Measurements from ENCODE around the gene ADAMTS17.

DNA sequence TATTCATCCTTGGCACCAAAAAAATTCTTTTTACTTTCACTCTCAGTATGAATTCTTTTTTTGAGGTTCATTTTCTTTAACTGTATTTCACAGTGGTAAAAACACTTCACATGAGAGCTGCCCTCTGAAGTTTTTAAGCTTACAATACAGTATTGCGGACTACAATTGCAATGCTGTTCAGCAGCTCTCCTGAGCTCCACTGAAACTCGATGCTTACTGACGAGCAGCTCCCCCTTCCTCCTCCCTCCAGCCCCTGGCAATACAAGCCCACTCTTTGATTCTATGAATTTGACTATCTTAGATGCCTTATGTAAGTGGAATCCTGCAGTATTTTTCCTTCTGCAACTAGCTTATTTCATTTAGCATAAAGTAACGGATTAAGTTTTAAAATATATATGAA lies 183.4 kb downstream of the ADAMTS17 start:
- TF ChIP-seq, protein P1, sequence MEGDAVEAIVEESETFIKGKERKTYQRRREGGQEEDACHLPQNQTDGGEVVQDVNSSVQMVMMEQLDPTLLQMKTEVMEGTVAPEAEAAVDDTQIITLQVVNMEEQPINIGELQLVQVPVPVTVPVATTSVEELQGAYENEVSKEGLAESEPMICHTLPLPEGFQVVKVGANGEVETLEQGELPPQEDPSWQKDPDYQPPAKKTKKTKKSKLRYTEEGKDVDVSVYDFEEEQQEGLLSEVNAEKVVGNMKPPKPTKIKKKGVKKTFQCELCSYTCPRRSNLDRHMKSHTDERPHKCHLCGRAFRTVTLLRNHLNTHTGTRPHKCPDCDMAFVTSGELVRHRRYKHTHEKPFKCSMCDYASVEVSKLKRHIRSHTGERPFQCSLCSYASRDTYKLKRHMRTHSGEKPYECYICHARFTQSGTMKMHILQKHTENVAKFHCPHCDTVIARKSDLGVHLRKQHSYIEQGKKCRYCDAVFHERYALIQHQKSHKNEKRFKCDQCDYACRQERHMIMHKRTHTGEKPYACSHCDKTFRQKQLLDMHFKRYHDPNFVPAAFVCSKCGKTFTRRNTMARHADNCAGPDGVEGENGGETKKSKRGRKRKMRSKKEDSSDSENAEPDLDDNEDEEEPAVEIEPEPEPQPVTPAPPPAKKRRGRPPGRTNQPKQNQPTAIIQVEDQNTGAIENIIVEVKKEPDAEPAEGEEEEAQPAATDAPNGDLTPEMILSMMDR (IDR thresholded peaks at IDR 0.05): no peak
- TF ChIP-seq POLR2AphosphoS5 (IDR thresholded peaks at IDR 0.05; ENCODE audit: low read depth, low read length) (no peak), SIN3A (IDR thresholded peaks at IDR 0.05; ENCODE audit: borderline replicate concordance, insufficient read depth, low read depth, low read length) (no peak), TCF7L2 (IDR thresholded peaks at IDR 0.05; ENCODE audit: low read depth, low read length) (no peak)
- TF ChIP-seq, protein P2, sequence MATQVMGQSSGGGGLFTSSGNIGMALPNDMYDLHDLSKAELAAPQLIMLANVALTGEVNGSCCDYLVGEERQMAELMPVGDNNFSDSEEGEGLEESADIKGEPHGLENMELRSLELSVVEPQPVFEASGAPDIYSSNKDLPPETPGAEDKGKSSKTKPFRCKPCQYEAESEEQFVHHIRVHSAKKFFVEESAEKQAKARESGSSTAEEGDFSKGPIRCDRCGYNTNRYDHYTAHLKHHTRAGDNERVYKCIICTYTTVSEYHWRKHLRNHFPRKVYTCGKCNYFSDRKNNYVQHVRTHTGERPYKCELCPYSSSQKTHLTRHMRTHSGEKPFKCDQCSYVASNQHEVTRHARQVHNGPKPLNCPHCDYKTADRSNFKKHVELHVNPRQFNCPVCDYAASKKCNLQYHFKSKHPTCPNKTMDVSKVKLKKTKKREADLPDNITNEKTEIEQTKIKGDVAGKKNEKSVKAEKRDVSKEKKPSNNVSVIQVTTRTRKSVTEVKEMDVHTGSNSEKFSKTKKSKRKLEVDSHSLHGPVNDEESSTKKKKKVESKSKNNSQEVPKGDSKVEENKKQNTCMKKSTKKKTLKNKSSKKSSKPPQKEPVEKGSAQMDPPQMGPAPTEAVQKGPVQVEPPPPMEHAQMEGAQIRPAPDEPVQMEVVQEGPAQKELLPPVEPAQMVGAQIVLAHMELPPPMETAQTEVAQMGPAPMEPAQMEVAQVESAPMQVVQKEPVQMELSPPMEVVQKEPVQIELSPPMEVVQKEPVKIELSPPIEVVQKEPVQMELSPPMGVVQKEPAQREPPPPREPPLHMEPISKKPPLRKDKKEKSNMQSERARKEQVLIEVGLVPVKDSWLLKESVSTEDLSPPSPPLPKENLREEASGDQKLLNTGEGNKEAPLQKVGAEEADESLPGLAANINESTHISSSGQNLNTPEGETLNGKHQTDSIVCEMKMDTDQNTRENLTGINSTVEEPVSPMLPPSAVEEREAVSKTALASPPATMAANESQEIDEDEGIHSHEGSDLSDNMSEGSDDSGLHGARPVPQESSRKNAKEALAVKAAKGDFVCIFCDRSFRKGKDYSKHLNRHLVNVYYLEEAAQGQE (IDR thresholded peaks at IDR 0.05; ENCODE audit: insufficient read depth in 1 of 2, low read depth in 2 of 2, low read length in 1 of 2): no peak
